ENCODE measurements around the gene SPDYE2B.
A peak's percentile ranks its signal among the peaks of the same experiment; 100 is the strongest.
"Not testable (repeated sequence)": the region's sequence is repeated elsewhere in the genome, so short reads cannot be mapped to it uniquely, and the experiment has no call there.

Gene SPDYE2B

GRCh38 chr7:102649924-102650323, at the start of gene SPDYE2B:
SPDYE2B (plus strand) TSS chr7:102650319; CDS start chr7:102652349, 2,030 bp downstream.
- not testable (repeated sequence) for DNase-seq (ENCODE audit: low spot score in 2 of 2); H3K27me3 Mint-ChIP-seq; H3K36me3 Mint-ChIP-seq (ENCODE audit: insufficient read depth); ATAC-seq (replicated peaks; ENCODE audit: extremely low read depth, poor library complexity, severe bottlenecking); H3K9me3 Mint-ChIP-seq; H3K4me3 Mint-ChIP-seq; H3K4me1 Mint-ChIP-seq; H3K27ac Mint-ChIP-seq (ENCODE audit: low read depth)

GRCh38 chr7:102602317-102602716, 47.8 kb upstream of the SPDYE2B start:
- not testable (repeated sequence) for H3K36me3 Mint-ChIP-seq (ENCODE audit: insufficient read depth); H3K27ac Mint-ChIP-seq (ENCODE audit: low read depth); H3K4me3 Mint-ChIP-seq; H3K9me3 Mint-ChIP-seq; ATAC-seq (replicated peaks; ENCODE audit: extremely low read depth, poor library complexity, severe bottlenecking); DNase-seq (ENCODE audit: low spot score in 2 of 2); H3K4me1 Mint-ChIP-seq; H3K27me3 Mint-ChIP-seq

- H3K4me3 Mint-ChIP-seq; ATAC-seq (replicated peaks; ENCODE audit: extremely low read depth, poor library complexity, severe bottlenecking); H3K36me3 Mint-ChIP-seq (ENCODE audit: insufficient read depth); H3K4me1 Mint-ChIP-seq; H3K9me3 Mint-ChIP-seq; DNase-seq (ENCODE audit: low spot score in 2 of 2); H3K27me3 Mint-ChIP-seq; H3K27ac Mint-ChIP-seq (ENCODE audit: low read depth): not testable (repeated sequence)
These were observed 45.5 kb upstream of the SPDYE2B start for GRCh38 chr7:102604431-102605145.

GRCh38 chr7:102606848-102607247, 43.3 kb upstream of the SPDYE2B start:
- H3K27ac Mint-ChIP-seq (ENCODE audit: low read depth); ATAC-seq (replicated peaks; ENCODE audit: extremely low read depth, poor library complexity, severe bottlenecking); H3K4me3 Mint-ChIP-seq; H3K27me3 Mint-ChIP-seq; DNase-seq (ENCODE audit: low spot score in 2 of 2); H3K4me1 Mint-ChIP-seq; H3K36me3 Mint-ChIP-seq (ENCODE audit: insufficient read depth); H3K9me3 Mint-ChIP-seq: not testable (repeated sequence)

GRCh38 chr7:102609734-102610133, 40.4 kb upstream of the SPDYE2B start:
- H3K9me3 Mint-ChIP-seq; H3K4me3 Mint-ChIP-seq; H3K27ac Mint-ChIP-seq (ENCODE audit: low read depth); H3K4me1 Mint-ChIP-seq; H3K27me3 Mint-ChIP-seq; DNase-seq (ENCODE audit: low spot score in 2 of 2); ATAC-seq (replicated peaks; ENCODE audit: extremely low read depth, poor library complexity, severe bottlenecking); H3K36me3 Mint-ChIP-seq (ENCODE audit: insufficient read depth): not testable (repeated sequence)

GRCh38 chr7:102610441-102610840, 39.7 kb upstream of the SPDYE2B start:
- H3K27me3 Mint-ChIP-seq; DNase-seq (ENCODE audit: low spot score in 2 of 2); H3K27ac Mint-ChIP-seq (ENCODE audit: low read depth); H3K4me1 Mint-ChIP-seq; H3K36me3 Mint-ChIP-seq (ENCODE audit: insufficient read depth); H3K4me3 Mint-ChIP-seq; ATAC-seq (replicated peaks; ENCODE audit: extremely low read depth, poor library complexity, severe bottlenecking); H3K9me3 Mint-ChIP-seq: not testable (repeated sequence)

- not testable (repeated sequence) for H3K36me3 Mint-ChIP-seq (ENCODE audit: insufficient read depth); H3K27me3 Mint-ChIP-seq; H3K4me1 Mint-ChIP-seq; H3K27ac Mint-ChIP-seq (ENCODE audit: low read depth); DNase-seq (ENCODE audit: low spot score in 2 of 2); H3K9me3 Mint-ChIP-seq; H3K4me3 Mint-ChIP-seq
- ATAC-seq (replicated peaks; ENCODE audit: extremely low read depth, poor library complexity, severe bottlenecking) = peak; percentile 48
These were observed 39.0 kb upstream of the SPDYE2B start for GRCh38 chr7:102611013-102611674.

- H3K27me3 Mint-ChIP-seq; H3K36me3 Mint-ChIP-seq (ENCODE audit: insufficient read depth); H3K4me3 Mint-ChIP-seq; H3K9me3 Mint-ChIP-seq; DNase-seq (ENCODE audit: low spot score in 2 of 2); H3K27ac Mint-ChIP-seq (ENCODE audit: low read depth); H3K4me1 Mint-ChIP-seq; ATAC-seq (replicated peaks; ENCODE audit: extremely low read depth, poor library complexity, severe bottlenecking): not testable (repeated sequence)
These were observed 38.3 kb upstream of the SPDYE2B start for GRCh38 chr7:102611675-102612325.

GRCh38 chr7:102613575-102614345, 36.4 kb upstream of the SPDYE2B start:
- H3K36me3 Mint-ChIP-seq (ENCODE audit: insufficient read depth); H3K27me3 Mint-ChIP-seq; H3K4me1 Mint-ChIP-seq; H3K27ac Mint-ChIP-seq (ENCODE audit: low read depth); H3K9me3 Mint-ChIP-seq; DNase-seq (ENCODE audit: low spot score in 2 of 2); H3K4me3 Mint-ChIP-seq; ATAC-seq (replicated peaks; ENCODE audit: extremely low read depth, poor library complexity, severe bottlenecking): not testable (repeated sequence)

- not testable (repeated sequence) for H3K4me1 Mint-ChIP-seq; DNase-seq (ENCODE audit: low spot score in 2 of 2); H3K4me3 Mint-ChIP-seq; ATAC-seq (replicated peaks; ENCODE audit: extremely low read depth, poor library complexity, severe bottlenecking); H3K36me3 Mint-ChIP-seq (ENCODE audit: insufficient read depth); H3K9me3 Mint-ChIP-seq; H3K27ac Mint-ChIP-seq (ENCODE audit: low read depth); H3K27me3 Mint-ChIP-seq
These were observed 35.8 kb upstream of the SPDYE2B start for GRCh38 chr7:102614346-102614697.

- not testable (repeated sequence) for H3K36me3 Mint-ChIP-seq (ENCODE audit: insufficient read depth); ATAC-seq (replicated peaks; ENCODE audit: extremely low read depth, poor library complexity, severe bottlenecking); H3K27me3 Mint-ChIP-seq; H3K4me1 Mint-ChIP-seq; H3K9me3 Mint-ChIP-seq; DNase-seq (ENCODE audit: low spot score in 2 of 2); H3K27ac Mint-ChIP-seq (ENCODE audit: low read depth); H3K4me3 Mint-ChIP-seq
These were observed 35.2 kb upstream of the SPDYE2B start for GRCh38 chr7:102614873-102615272.

- H3K9me3 Mint-ChIP-seq; ATAC-seq (replicated peaks; ENCODE audit: extremely low read depth, poor library complexity, severe bottlenecking); H3K27ac Mint-ChIP-seq (ENCODE audit: low read depth); DNase-seq (ENCODE audit: low spot score in 2 of 2); H3K36me3 Mint-ChIP-seq (ENCODE audit: insufficient read depth); H3K4me3 Mint-ChIP-seq; H3K4me1 Mint-ChIP-seq; H3K27me3 Mint-ChIP-seq: not testable (repeated sequence)
These were observed 34.2 kb upstream of the SPDYE2B start for GRCh38 chr7:102615930-102616329.

Measured in central memory CD8-positive, alpha-beta T cell (primary cell).